ENCODE data around the gene CSTF2T. TPM values are rescaled to one million over a fixed set of nuclear protein-coding genes. Genes with fewer than 3 reads are reported as not detected.

The CSTF2T gene
- total RNA-seq, 1 donor from 2014 or later, result 29.4 TPM

- no peak for DNase-seq (ENCODE audit: low read depth in 2 of 2)
These were observed 48.3 kb downstream of the CSTF2T start for GRCh38 chr10:51651063-51651462.

DNA sequence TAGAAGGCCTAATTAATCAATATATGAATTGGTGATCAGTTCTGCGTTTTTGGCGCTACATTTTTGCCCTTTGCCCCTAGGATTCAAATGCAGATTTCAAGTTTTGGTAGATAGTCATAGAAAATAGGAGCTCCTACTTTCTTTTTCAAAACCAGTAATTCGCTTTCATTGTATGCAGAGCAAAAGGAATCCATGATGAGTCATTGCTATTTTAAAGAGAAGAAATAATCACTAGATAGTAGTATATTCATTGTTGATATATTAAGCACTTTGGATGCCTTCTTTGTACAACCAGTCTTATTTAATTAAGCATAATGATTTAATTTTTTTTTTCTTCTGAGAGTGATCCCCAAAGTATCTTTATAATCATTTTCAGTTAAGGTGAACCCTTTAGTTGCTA, 50.3 kb downstream of the CSTF2T start:
- peak in 1 of 2 donors; percentile 0 for DNase-seq (ENCODE audit: low read depth in 2 of 2)
